Hepatocyte (in vitro differentiated cells): ENCODE data around the gene CHST15. TPM values are rescaled to one million over a fixed set of nuclear protein-coding genes. Genes with fewer than 3 reads are reported as not detected.

Source experiments
- DNase-seq: peaks from one replicate; pipeline ENCODE4 v3.0.0-alpha.2; 2016; ENCODE audit warnings: low spot score
- H2AFZ ChIP-seq: fragments of 200-600 bp; sonication (generic); 2 replicates; pipeline ENCODE4 v1.6.0; 2016; ENCODE audit warnings: antibody characterized with exemption, mild to moderate bottlenecking
- H3K27ac ChIP-seq: fragments of 200-600 bp; sonication (generic); 2 replicates; pipeline ENCODE4 v1.5.1; 2016; ENCODE audit warnings: mild to moderate bottlenecking
- H3K27me3 ChIP-seq: fragments of 200-600 bp; sonication (generic); 2 replicates; pipeline ENCODE4 v1.6.1; 2016
- H3K36me3 ChIP-seq: fragments of 200-600 bp; sonication (generic); replicated peaks from 2 replicates; pipeline ENCODE4 v1.5.1; 2016; ENCODE audit warnings: low read depth; ENCODE audit not compliant: insufficient read depth
- H3K4me1 ChIP-seq: fragments of 200-600 bp; sonication (generic); 2 replicates; pipeline ENCODE4 v1.5.1; 2016; ENCODE audit warnings: mild to moderate bottlenecking, moderate library complexity; ENCODE audit not compliant: insufficient read depth
- H3K4me2 ChIP-seq: fragments of 200-600 bp; sonication (generic); 2 replicates; pipeline ENCODE4 v1.6.0; 2016
- H3K4me3 ChIP-seq: fragments of 200-600 bp; sonication (generic); 2 replicates; pipeline ENCODE4 v1.5.1; 2016; ENCODE audit warnings: mild to moderate bottlenecking
- H3K79me2 ChIP-seq: fragments of 200-600 bp; sonication (generic); 2 replicates; pipeline ENCODE4 v1.6.0; 2017; ENCODE audit warnings: mild to moderate bottlenecking
- H3K9me2 ChIP-seq: fragments of 200-600 bp; sonication (generic); replicated peaks from 2 replicates; pipeline ENCODE4 v1.6.0; 2017; ENCODE audit warnings: mild to moderate bottlenecking; ENCODE audit not compliant: insufficient read depth
- H3K9me3 ChIP-seq: fragments of 200-600 bp; sonication (generic); 2 replicates; pipeline ENCODE4 v1.5.1; 2016; ENCODE audit warnings: low read depth, mild to moderate bottlenecking
- H4K20me1 ChIP-seq: fragments of 200-600 bp; sonication (generic); 2 replicates; pipeline ENCODE4 v1.6.0; 2016; ENCODE audit warnings: mild to moderate bottlenecking; ENCODE audit not compliant: insufficient read depth, poor library complexity, severe bottlenecking
- CTCF ChIP-seq: fragments of 200-600 bp; sonication (generic); IDR thresholded peaks from 2 replicates; pipeline ENCODE4 v1.5.1; 2016; ENCODE audit warnings: antibody characterized with exemption, mild to moderate bottlenecking; ENCODE audit not compliant: poor library complexity
- EZH2 ChIP-seq: fragments of 200-600 bp; sonication (generic); IDR thresholded peaks from 2 replicates; pipeline ENCODE4 v1.6.1; 2016; ENCODE audit warnings: antibody characterized with exemption, mild to moderate bottlenecking, borderline replicate concordance
- EZH2phosphoT487 ChIP-seq: fragments of 200-600 bp; sonication (generic); IDR thresholded peaks from one replicate; pipeline ENCODE4 v1.6.1; 2018; ENCODE audit warnings: antibody characterized with exemption, mild to moderate bottlenecking, low read depth, moderate library complexity; ENCODE audit not compliant: unreplicated experiment, severe bottlenecking
- WGBS: methylation state at CpG from one replicate; pipeline ENCODE4 v1.1.6; 2016; ENCODE audit warnings: low lambda C conversion rate; ENCODE audit errors: missing lambda C conversion rate; 5-methylcytosine and 5-hydroxymethylcytosine counted together
- polyA plus RNA-seq: library from polyadenylated mRNA; unstranded; fragments of >200 nt; fragmentation: Nextera tagmentation; extraction: Ambion mirVana; gene quantifications from 2 replicates; pipeline ENCODE4 v1.2.1, GENCODE V29; 2016
- total RNA-seq: library from RNA; depleted of rRNA; stranded (reverse); fragments of >200 nt; gene quantifications from 2 replicates; pipeline ENCODE4 v1.2.3, GENCODE V29; 2014

Gene CHST15
- total and polyA plus RNA-seq, 2 experiments from 2014 or later = 3.9 to 4.5 TPM

- Histone ChIP-seq H3K27me3 (no peaks in the 10 kb centered on the region), H3K36me3 (no peaks in the 10 kb centered on the region), H3K9me2 (no peaks in the 10 kb centered on the region), H2AFZ (no peak overlapping the region), H3K9me3 (no peaks in the 10 kb centered on the region), H3K4me2 (no peak overlapping the region), H4K20me1 (no peaks in the 10 kb centered on the region), H3K4me3 (no peak overlapping the region), H3K79me2 (no peaks in the 10 kb centered on the region), H3K4me1 (peaks cover 13% of the 10 kb centered on the region), H3K27ac (no peak overlapping the region)
- WGBS = 68% methylated on average over 3 of the region's 3 CpGs
- DNase-seq = no peak
- TF ChIP-seq CTCF (no peak), EZH2phosphoT487 (no peak), EZH2 (no peak)
Observed at GRCh38 chr10:124068929-124069328, 24.5 kb downstream of the CHST15 start.

GRCh38 chr10:124067825-124068400 is 25.5 kb downstream of the CHST15 start:
- TF ChIP-seq EZH2 (no peak), CTCF (no peak), EZH2phosphoT487 (no peak)
- H3K4me1 ChIP-seq = peaks cover 22% of the 10 kb centered on the region
- H3K4me2 ChIP-seq = no peak overlapping the region
- no peaks in the 10 kb centered on the region for H3K9me3 ChIP-seq
- H3K79me2 ChIP-seq = no peaks in the 10 kb centered on the region
- H4K20me1 ChIP-seq = no peaks in the 10 kb centered on the region
- no peaks in the 10 kb centered on the region for H3K36me3 ChIP-seq
- no peak overlapping the region for H3K4me3 ChIP-seq
- H3K9me2 ChIP-seq = no peaks in the 10 kb centered on the region
- no peak overlapping the region for H2AFZ ChIP-seq
- 89% methylated on average over 14 of the region's 14 CpGs for WGBS
- H3K27me3 ChIP-seq = no peaks in the 10 kb centered on the region
- no peak overlapping the region for H3K27ac ChIP-seq
- DNase-seq = no peak

GRCh38 chr10:124066781-124067714 is 26.4 kb downstream of the CHST15 start:
- Histone ChIP-seq H4K20me1 (no peaks in the 10 kb centered on the region), H3K4me1 (peaks cover 26% of the 10 kb centered on the region), H3K27me3 (no peaks in the 10 kb centered on the region), H3K9me2 (no peaks in the 10 kb centered on the region), H2AFZ (no peak overlapping the region), H3K4me2 (no peak overlapping the region), H3K9me3 (no peaks in the 10 kb centered on the region), H3K4me3 (no peak overlapping the region), H3K79me2 (no peaks in the 10 kb centered on the region), H3K36me3 (no peaks in the 10 kb centered on the region), H3K27ac (no peak overlapping the region)
- 65% methylated on average over 12 of the region's 12 CpGs for WGBS
- no peak for TF ChIP-seq EZH2phosphoT487
- no peak for TF ChIP-seq CTCF
- no peak for TF ChIP-seq EZH2
- no peak for DNase-seq
